SU-DHL-6 (cell line): ENCODE data around the gene SERTAD2.

Experiments used
- EZH2phosphoT487 ChIP-seq: fragments of 200-600 bp; sonication (generic), shearing (Covaris generic); conservative IDR thresholded peaks from 2 replicates; pipeline ENCODE4 v1.6.1; 2018; ENCODE audit warnings: mild to moderate bottlenecking, antibody characterized with exemption, low read length, moderate library complexity, mixed read lengths
- TF ChIP-seq, protein P1 (sequence below): fragments of 200-600 bp; sonication (generic); IDR thresholded peaks from one replicate; pipeline ENCODE4 v1.5.1; 2017; ENCODE audit warnings: antibody characterized with exemption, mild to moderate bottlenecking, low read length, moderate library complexity; ENCODE audit not compliant: insufficient read depth, poor library complexity, severe bottlenecking

DNA sequence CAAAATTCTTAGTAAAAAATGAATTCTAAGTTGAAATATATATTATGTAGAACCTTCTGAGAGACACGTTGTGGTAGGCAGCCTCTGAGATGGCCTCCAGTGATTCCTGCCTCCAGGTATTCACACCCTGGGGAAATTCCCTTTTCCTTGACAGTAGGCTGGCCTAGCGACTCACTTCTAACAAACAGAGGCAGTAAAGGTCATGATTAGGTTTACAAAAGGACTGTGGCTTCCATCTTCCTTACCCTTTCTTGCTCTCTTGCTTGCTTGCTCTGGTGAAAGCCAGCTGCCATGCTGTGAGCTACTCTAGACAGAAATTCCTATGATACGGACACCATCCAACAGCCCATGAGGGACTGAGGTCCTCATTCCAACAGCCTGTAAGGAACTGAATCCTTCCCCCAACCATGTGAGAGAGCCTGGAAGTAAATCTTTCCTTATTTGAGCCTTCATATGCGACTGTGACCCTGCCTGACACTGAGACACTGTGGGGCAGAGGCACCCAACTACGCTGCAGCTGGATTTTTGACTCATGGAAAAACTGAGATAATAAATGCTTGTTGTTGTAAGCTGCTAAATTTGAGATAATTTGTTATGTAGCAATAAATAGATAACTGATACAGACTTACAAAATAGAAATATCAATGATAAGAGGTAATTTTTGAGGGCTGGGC lies 32.7 kb upstream of the SERTAD2 start:
- TF ChIP-seq, protein P1, sequence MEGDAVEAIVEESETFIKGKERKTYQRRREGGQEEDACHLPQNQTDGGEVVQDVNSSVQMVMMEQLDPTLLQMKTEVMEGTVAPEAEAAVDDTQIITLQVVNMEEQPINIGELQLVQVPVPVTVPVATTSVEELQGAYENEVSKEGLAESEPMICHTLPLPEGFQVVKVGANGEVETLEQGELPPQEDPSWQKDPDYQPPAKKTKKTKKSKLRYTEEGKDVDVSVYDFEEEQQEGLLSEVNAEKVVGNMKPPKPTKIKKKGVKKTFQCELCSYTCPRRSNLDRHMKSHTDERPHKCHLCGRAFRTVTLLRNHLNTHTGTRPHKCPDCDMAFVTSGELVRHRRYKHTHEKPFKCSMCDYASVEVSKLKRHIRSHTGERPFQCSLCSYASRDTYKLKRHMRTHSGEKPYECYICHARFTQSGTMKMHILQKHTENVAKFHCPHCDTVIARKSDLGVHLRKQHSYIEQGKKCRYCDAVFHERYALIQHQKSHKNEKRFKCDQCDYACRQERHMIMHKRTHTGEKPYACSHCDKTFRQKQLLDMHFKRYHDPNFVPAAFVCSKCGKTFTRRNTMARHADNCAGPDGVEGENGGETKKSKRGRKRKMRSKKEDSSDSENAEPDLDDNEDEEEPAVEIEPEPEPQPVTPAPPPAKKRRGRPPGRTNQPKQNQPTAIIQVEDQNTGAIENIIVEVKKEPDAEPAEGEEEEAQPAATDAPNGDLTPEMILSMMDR: no peak
- TF ChIP-seq EZH2phosphoT487: no peak
